Measurements from ENCODE around the gene CCDC9B.

The CCDC9B gene

DNA sequence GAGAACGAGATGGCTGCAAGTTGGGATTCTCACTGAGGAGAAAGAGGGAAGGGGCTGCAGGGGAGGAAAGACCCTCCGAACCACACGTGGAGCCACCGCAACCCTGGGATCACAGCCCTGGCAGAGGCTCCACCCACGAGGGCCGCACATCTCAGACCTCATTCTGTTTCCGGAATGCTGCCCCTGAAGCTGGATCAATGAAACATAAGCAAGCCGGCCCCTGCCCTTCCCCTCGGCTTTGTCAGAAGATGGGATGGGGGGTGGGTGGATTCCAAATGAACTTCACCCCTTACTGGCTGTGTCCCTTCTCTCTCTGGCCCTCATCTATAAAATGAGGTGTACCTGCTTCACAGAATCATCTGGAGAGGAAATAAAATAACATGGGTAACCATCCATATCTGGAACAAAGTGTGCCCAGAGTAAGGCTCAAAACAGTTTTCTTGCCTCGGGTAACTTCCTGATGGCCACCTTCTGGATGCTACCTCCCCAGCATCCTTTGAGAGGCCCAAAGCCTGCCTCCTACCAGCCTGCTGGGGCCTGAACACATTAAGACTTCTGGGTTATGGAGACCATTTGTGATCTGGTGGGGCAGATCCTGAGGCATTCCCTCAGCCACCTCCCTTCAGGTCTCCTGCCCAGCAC lies 4.6 kb upstream of the CCDC9B start:
- DNase-seq (ENCODE audit: low read depth), result no peak

DNA sequence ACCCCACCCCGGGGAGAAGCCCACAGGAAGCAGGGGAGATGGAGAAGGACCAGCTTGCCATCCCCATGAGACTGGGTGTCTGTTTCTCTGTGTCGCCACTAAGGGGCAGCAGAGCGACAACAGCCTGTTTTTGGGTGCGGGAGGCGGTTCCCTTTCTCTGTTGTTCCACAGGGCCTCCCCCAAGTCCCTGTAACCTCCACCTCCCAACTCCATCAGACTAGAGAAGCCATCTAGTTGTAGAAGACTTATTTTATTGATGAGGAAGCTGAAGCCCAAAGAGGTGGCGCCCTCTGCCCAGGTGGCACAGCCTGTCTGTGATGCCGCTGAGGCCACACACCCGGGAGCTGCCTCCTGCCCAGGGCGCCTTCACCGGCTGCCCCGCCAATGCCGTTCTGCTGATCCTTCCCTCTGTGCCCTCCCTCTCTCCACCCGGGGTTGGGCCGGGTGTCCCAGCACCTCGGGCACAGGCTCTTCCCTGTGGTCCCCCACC lies 3.9 kb upstream of the CCDC9B start:
- peak; percentile 57 for DNase-seq (ENCODE audit: low read depth)

DNA sequence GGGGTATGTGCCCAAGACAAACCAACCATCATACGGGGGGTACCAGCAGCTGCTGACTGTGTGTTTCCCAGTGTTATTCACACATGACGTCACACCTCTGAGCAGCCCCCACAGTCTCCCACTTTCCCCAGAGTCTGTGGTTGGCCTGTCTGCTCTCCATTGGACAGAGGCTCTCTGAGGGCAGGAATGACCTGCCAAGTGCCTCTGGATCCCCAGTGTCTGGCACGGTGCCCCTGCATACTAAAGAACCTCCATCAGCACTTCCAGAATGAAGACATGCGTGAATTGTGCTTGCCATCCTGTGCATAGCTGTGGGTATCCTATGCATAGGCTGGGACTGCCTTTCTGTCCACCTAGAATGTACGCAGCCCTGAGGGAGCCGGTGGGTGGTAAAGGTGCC lies 3.5 kb upstream of the CCDC9B start:
- DNase-seq (ENCODE audit: low read depth), result no peak

DNA sequence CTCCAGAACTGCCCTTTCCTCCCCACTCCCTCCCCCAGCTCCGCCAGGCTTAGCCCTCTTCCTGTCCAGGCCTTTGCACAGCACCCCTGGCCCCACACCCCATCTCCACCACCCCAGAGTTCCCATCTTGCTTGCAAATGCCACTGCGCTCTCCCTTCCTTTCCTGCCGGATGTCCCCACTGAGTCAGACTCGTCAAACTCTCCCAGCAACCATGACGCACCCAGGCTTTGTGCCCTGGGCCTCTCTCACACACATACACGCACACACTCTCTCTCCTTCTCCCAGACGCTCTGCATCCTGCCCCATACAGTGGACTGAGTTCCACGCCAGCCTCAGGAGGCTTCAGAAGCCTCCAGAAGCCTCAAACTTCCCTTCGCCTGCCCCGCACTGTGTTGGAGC lies 2.8 kb upstream of the CCDC9B start:
- peak; percentile 93 for DNase-seq (ENCODE audit: low read depth)

DNA sequence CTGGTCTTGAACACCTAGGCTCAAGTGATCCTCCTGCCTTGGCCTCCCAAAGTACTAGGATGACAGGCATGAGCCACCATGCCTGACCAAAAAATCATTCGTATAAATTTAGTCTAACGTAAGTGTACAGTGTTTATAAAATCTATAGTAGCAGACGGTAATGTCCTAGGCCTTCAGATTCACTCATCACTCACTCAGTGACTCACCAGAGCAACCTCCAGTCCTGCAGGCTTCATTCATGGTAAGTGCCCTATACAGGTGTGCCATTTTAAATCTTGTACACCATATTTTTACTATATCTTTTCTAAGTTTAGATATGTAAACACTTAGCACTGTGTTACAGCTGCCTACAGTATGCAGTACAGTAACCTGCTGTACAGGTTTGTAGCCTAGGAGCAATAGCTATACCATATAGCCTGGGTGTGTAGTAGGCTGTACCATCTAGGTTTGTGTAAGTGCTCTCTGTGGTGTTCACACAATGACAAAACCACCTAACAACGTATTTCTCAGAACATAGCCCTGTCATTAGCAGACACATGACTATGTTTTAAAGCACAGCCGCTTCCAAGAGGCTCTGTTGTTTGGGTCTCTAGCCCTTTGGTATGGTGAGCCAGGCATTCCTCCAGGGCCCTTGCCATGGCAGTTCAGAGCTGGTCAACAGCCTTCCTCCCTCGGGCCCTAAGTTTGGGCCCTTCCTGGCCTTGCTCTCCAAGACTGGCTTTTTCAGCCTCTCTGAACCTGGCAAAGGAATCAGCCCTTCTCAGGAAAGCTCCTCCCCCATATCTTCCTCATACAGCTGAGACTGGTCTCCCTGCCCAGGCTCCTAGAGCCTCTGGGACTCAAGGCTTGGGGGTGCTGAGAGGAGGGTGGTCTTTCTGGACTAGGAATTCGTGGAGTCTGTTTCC lies 1.9 kb upstream of the CCDC9B start:
- peak; percentile 57 for DNase-seq (ENCODE audit: low read depth)

DNA sequence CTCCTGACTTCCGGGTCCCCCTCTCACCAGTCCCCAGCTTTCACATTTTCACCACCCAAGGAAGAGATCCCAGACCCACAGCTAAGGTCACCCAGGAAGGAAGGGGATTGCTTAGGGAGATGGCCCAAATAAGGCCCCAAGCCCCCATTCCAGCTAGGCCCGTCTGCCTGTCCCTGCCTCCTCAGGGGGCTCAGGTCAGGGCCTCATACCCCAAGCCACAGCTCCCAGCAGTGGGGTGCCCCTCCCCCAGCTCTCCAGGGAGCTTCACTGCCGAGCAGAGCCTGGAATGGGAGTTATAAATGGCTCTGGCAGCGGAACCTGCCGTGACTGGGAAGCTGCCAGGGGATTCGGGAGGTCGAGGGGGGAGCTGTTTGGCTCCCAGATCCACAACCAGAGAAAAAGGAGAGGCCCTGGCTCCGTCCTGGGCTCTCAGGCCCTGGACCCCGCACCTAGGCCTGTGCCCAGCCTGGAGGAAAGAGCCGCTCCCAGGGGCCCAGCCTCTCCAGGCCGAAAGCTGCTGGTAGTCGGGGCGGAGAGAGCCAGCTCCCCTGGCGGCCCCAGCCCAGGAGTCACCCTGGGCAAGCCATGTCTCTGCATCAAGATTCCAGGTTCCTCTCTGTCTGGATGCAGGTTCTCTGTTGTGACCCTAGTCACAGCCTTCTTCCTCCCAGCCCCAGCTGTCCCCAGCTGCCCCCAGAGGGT lies 550 bp downstream of the CCDC9B start:
- DNase-seq (ENCODE audit: low read depth), result no peak

DNA sequence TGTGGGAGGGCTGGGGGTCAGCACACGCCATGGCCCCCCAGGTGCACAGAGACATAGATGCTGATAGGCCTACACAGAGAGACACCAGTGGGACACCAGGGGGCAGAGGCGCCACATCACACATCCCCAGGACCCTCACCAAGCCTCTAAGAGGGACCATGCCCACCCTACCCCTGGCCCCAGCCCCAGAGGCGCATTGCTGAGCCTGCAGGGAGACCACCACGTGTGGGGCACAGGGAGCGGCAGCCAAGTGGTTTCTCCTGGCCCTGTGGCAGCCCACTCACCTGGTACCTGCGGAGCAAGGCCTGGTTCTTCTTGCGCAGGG lies 1.2 kb downstream of the CCDC9B start:
- no peak for DNase-seq (ENCODE audit: low read depth)

DNA sequence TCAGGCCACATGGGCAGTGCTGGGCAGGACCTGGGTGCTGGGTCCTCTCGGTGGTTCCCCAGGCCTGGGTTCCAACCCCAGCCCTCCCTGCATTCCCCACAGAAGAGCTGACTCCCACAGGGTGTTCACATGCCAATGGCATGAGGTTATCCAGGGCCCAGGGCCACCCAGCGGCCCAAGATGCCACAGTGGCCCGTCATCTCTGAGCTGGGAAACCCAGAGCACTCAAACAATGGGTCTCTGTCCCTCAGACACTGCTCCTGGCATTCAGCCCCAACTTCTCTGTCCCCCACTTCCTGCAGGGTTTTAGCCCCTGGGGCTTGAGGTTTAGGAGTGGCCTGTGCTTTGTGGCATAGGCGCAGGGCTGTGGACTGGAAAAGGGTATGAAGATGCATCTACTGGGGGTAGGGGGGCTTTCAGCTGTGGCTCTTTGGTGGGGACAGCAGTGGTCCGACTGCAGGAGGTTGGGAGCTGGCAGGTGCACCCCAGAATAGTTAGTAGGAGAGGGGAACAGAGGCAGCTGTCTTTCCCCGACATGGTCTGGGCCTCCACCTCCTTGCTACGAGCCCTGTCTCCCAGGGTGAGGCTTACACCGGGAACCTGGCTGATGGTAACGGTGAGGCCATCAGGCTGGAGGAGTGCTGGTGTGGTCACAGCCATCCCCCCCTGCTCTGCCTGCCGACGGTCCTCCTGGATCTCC lies 1.7 kb downstream of the CCDC9B start:
- DNase-seq (ENCODE audit: low read depth), result peak; percentile 83

DNA sequence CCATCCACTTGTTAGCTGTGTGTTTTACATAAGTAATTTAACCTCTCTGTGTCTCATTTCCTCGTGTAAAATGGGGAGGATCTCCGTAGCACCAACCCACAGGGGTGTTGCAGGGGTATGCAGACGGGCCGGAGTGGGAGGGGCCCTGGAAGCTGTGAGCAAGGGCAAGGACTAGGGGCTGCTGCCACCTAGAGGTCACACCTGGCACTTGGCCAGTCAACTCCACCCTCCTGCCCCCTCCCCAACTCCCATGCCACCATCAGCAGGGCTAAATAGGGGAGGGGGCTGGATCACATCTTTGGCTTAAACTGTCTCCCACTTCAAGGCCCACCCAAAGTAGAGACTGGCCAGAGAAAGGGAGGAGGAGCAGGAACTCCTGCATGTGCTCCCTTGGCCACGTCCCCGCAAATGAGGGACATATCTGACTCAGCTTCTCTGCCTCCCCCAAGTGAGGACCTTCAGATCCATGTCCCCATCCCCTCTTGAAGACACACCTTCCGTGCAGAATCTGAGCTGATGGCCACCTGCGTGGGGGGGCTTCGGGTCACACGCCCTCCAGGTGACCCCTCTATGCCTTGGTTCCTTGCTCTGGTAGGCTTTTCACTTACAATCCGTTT lies 2.6 kb downstream of the CCDC9B start:
- peak; percentile 65 for DNase-seq (ENCODE audit: low read depth)

DNA sequence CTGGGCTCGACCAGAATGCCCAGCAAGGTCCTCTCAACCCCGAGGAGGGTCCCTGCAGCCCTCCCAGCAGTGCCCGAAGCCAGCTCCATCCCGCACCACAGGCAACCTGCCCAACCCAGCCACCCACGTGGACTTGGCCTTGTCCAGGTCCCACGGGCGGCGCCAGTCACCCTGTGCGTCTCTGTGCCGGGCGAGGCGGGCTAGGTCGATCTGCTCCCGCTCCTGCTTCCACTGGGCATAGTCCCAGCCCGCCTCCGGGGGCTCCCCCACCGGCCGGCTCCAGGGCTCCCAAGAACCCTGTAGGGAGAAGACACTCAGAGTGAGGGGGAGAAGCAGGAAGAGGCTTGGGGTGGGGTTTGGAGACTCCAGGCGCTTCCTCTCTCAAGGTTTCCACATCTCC lies 3.1 kb downstream of the CCDC9B start:
- DNase-seq (ENCODE audit: low read depth), result no peak

DNA sequence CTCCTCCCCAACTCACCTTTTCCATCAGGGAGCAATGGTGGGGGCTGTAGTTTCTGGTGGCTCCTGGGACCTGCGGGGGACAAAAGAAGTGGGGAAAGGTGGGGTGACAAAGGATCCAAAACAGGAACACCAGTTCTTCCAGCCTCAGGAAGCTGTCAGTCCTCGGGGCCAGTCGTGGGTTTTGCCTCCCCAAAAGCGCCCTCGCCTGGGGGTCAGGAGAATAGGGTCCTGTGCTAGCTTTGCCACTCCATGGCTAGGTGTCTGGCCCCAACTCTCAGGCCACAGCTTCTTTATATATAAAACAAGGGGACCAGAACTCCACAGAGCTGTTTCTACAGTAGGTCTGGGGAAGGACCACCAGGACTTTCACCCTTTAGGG lies 4.0 kb downstream of the CCDC9B start:
- DNase-seq (ENCODE audit: low read depth), result no peak

DNA sequence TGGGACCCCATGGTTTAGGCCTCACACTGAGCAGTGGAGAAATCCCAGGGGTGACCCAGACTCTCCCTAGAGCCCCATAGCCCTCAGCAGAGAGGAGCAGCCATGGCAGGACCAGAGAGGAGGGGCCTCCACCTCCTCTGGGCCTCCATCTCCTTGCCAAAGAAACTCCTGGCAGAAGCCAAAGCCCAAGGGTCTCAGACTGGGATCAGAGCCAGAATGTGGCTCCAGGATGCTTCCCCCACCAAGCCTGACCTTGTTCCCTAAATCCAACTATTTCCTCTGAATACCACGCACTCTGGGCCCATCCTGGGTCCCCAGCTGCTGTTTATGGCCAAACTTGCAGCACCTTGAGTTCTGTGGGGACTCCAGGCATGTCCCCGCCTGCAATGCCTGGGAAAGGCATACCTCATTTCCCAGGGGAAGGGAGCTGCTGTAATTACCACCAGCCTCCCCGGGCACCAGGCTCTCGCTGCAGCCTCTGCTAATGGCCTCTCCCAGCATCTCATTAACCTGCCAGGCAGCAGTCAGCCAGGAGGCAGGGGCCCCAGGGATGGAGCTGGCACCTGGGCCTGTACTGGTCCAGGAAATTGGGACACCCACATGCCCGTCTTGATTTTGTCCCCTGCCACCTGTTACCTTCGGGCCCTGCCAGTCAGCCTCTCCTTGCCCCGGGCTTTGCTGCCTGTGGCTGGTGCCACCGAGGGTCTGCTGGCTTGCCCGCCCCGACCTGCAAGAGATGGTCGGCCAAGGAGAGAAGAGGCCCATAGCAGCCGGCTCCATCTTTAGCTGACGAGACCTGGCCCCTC lies 4.6 kb downstream of the CCDC9B start:
- DNase-seq (ENCODE audit: low read depth), result no peak

DNA sequence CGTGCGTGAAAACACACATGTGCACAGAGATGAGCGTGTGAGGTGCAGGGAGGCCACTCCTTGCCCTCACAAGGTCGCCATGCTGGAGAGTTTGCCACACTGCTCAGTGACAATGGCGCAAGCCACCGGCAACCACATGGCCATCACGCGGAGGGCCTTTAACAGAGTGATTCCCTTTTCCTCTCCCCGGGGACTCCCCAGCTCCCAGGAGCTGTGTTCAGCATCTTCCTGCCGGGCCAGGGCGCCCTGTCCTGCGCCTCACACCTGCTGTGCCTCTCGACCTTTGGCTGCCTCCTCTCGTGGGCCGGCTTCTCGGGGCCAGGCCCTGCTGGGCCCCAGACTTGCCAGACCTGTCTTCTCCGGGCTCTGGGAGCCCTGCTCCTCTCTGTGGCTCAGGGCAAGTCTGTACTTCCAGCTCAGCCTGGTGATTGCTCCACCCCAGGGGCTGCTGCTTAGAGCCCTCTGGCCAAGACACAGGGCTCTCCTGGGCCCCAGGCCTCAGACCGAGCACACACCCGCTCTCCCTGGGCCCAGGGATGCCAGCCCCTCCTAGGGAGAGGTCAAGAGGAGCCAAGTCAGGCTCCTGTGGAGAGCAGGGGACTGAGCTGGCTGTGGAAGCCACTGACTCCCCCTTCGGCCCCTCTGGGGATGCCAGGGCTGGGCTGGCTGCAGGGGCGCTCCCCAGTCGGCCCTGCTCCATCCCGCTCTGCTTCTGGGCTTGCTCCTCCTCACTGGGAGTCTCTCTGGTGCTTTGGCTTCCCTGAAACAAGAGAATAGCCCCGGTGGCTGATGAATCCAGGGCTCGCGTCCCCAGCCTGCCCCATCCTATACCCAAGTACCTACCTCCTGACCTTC lies 5.6 kb downstream of the CCDC9B start:
- no peak for DNase-seq (ENCODE audit: low read depth)

DNA sequence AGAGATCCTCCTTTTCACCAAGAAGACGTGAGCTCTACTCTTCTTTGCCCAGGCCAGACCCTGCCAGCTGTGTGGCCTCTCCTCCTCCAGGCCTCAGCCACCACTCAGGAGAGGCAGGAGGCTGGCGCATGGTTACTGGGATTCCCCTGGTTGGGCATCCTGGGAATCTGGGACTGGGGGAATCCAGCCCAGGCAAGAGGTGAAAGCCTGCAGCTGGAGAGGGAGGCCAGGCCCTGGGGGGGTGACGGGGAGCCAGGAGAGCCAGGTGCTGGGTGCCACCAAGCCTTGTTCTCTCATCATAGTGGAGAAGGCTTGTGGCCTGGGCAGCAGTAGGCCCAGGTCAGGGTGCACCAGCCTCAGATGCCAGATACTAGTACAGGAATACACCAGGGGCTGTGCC lies 6.2 kb downstream of the CCDC9B start:
- no peak for DNase-seq (ENCODE audit: low read depth)

DNA sequence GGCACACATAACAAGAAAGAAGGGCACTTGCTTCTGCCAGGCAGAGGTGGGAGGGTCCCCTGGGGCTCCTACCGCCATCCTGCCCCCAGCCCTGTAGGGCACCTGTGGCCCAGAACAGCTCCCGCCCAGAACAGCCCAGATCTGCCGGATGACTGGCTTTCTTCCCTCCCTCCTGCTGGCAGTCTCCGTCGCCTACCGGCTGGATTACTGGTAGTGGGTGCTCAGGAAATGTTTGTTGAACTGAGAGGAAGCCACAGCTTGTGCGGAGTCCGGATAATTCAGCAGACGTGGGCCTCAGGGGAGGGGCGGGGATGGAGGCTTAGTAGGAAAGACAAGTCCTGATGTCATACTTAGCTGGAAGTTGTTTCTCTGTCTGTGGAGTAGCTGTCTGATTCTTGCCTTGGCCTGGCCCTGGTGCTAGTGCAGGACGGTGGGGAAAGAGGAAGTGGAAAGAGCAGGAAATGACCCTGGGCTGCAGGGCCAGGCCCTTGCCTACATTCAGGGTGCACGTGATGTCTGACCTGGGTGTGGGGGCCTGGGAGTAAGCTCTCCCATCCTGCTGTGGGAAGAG lies 6.7 kb downstream of the CCDC9B start:
- peak; percentile 86 for DNase-seq (ENCODE audit: low read depth)

DNA sequence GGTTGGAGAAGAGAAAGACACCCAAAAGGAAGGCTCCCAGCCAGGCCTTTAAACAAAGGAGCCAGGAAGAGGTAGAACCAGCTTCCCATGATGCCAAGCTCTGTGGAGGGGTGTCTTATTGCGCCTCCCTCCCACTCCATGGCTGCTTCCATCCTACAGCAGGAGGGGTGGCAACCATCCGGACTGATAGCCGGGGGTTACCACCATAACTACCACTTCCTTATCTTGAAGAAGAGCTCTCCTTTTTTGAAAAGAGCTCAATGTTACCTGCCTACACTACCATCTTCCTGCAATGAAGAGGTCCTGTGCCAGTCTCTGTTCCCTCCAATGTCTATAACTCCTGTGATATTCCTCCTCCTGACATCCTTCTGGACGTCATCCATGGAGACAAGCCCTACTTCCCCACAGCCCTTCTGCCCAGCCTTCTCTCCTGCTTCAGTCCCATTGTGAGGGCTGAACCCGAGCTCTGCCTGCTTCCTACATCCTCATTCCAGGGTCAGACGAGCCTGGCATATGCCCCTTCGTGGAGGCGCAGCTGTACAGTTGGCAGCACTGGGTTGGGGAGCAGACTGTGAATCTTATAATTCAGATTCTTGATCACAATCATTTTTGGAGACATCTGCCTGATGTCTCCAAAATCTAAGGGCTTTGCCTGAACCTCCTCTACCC lies 8.5 kb downstream of the CCDC9B start:
- DNase-seq (ENCODE audit: low read depth), result no peak

DNA sequence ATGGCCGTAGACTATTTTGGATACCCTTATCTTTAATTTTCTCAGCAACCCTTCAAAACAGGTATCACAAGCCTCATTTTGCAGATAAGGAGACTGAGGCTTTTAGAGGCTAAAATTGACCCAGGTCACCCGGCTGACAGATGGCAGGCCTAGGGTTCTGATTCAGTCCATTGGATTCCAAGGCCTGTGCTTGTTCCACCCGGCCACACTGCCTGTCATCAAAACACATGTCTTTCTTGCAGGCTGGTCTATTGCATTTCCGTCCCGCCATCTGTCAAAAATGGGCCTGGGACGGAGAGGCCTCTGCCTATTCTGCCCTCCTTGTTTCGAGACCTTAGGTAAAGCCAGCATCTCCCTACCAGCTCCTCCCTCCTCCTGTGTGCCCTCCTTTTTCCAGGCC lies 9.1 kb downstream of the CCDC9B start:
- DNase-seq (ENCODE audit: low read depth), result no peak

DNA sequence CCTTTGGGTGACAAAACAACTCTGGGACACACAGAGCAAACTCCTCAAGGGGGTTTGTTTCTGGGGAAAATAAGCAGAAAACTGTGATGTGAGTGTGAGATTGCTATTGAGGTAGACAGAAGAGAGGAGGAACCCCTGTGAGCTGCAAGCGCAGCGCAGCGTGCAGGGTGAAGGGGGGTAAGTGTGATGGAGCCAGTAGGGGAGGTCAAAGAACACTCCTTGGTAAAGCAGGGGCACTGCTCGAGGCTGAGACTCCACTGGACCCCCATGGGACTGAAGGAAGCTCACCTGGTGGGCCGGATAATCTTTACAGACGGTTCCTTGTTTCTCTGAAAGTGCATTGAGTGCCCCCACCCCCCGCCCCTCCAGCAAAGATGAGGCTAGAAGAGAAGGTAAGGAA lies 9.7 kb downstream of the CCDC9B start:
- no peak for DNase-seq (ENCODE audit: low read depth)

DNA sequence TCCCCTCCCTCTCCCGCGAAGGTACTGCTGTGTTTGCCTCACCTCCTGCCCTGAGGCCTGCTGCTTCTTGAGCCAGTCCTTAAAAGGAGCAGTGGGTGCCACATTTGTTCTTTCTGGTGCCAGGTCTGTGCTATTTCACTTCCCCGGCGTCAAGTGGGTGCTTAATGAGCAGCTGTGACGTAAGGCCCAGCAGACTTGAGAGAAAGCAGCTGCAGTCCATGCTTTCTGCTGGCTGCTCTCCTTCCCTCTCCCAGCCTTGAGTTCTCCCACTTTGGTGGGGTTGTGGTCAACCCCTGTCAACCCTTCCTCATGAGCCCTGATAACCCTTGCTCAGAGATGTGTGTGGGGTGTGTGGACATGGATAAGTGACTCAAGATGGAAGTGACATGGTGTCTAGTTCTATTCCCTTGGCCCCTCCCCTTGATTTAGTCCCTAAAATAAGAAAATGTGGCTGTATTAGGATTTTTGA lies 10.3 kb downstream of the CCDC9B start:
- no peak for DNase-seq (ENCODE audit: low read depth)
